ENCODE data around the gene RALGPS1.
"Not testable (repeated sequence)": the region's sequence is repeated elsewhere in the genome, so short reads cannot be mapped to it uniquely, and the experiment has no call there.

The RALGPS1 gene

GRCh38 chr9:127140842-127141675 lies 226.5 kb downstream of the RALGPS1 start:
- no peak for DNase-seq

- DNase-seq = no peak
Observed at GRCh38 chr9:127142291-127142690, 227.7 kb downstream of the RALGPS1 start.

- DNase-seq = no peak
Observed at GRCh38 chr9:127142931-127143464, 228.4 kb downstream of the RALGPS1 start.

- no peak for DNase-seq
Observed at GRCh38 chr9:127143920-127144465, 229.4 kb downstream of the RALGPS1 start.

GRCh38 chr9:127144670-127145445 lies 230.3 kb downstream of the RALGPS1 start:
- DNase-seq = no peak

- not testable (repeated sequence) for DNase-seq
Observed at GRCh38 chr9:127146841-127147240, 232.3 kb downstream of the RALGPS1 start.

GRCh38 chr9:127147251-127147650 lies 232.7 kb downstream of the RALGPS1 start:
- DNase-seq = no peak

GRCh38 chr9:127148014-127148413 lies 233.4 kb downstream of the RALGPS1 start:
- no peak for DNase-seq

GRCh38 chr9:127149010-127149409 lies 234.4 kb downstream of the RALGPS1 start:
- DNase-seq = no peak

GRCh38 chr9:127149463-127150390 lies 235.1 kb downstream of the RALGPS1 start:
- no peak for DNase-seq

GRCh38 chr9:127153501-127153900 lies 238.9 kb downstream of the RALGPS1 start:
- DNase-seq = no peak

GRCh38 chr9:127154003-127154389 lies 239.4 kb downstream of the RALGPS1 start:
- DNase-seq = no peak

- DNase-seq = no peak
Observed at GRCh38 chr9:127154390-127155191, 240.0 kb downstream of the RALGPS1 start.

GRCh38 chr9:127155314-127155960 lies 240.9 kb downstream of the RALGPS1 start:
- DNase-seq = no peak

GRCh38 chr9:127158786-127159324 lies 244.3 kb downstream of the RALGPS1 start:
- no peak for DNase-seq

GRCh38 chr9:127159325-127159801 lies 244.8 kb downstream of the RALGPS1 start:
- no peak for DNase-seq

- DNase-seq = no peak
Observed at GRCh38 chr9:127159949-127160610, 245.5 kb downstream of the RALGPS1 start.

- DNase-seq = no peak
Observed at GRCh38 chr9:127161081-127161624, 246.6 kb downstream of the RALGPS1 start.

GRCh38 chr9:127162046-127162863 lies 247.7 kb downstream of the RALGPS1 start:
- no peak for DNase-seq
